Endothelial cell of umbilical vein (primary cell): ENCODE results near the gene UQCR10. TPM values are rescaled to one million over a fixed set of nuclear protein-coding genes. Genes with fewer than 3 reads are reported as not detected.

Experiments
- BruUV-seq: library from RNA; stranded (reverse); fragments of 400-500 nt; replicated peaks from 2 replicates; lab custom pipeline; 2021; lab: Mats Ljungman, UMichigan
- CTCF ChIA-PET: fragments of 300-600, 350-600 bp; sonication (Branson Sonifier 250); formaldehyde crosslinking; loops from one replicate; lab custom pipeline; 2021; ENCODE audit warnings: antibody characterized with exemption, inconsistent platforms; lab: Charles Lee
- POLR2A ChIA-PET: fragments of 300-600, 350-600 bp; sonication (Branson Sonifier 250); formaldehyde crosslinking; loops from one replicate; lab custom pipeline; 2021; ENCODE audit warnings: antibody characterized with exemption, inconsistent platforms; lab: Charles Lee
- DNase-seq: peaks from one replicate; pipeline ENCODE4 v3.0.0-alpha.2; 2011; ENCODE audit warnings: low read depth, low spot score
- FAIRE-seq: peaks from 2 replicates; lab custom pipeline; 2011; peaks lifted over from hg19 to GRCh38; lab: Jason Lieb, UNC
- H2AFZ ChIP-seq: 2 replicates; pipeline ENCODE4 v1.6.0; 2012; ENCODE audit warnings: low read depth, low read length, control low read depth, inconsistent platforms
- H3K27ac ChIP-seq: 2 replicates; pipeline ENCODE4 v1.5.1; 2011; ENCODE audit warnings: low read depth, mild to moderate bottlenecking, control low read depth, low read length, moderate library complexity; ENCODE audit not compliant: insufficient read depth
- H3K27me3 ChIP-seq, 2 experiments: 2 replicates each; pipeline versions ENCODE4 v1.6.0 to v1.6.1; 2011; ENCODE audit warnings: low read length in 2 of 2, mixed read lengths in 1 of 2; ENCODE audit not compliant: control insufficient read depth in 2 of 2, insufficient read depth in 2 of 2
- H3K36me3 ChIP-seq, 2 experiments: 2 replicates in 1 of 2; 3 replicates in 1 of 2; pipeline ENCODE4 v1.5.1; 2011; ENCODE audit warnings: low read length in 2 of 2, mild to moderate bottlenecking in 1 of 2, moderate library complexity in 1 of 2; ENCODE audit not compliant: control insufficient read depth in 2 of 2, insufficient read depth in 2 of 2; ENCODE audit errors: extremely low read depth in 1 of 2
- H3K4me1 ChIP-seq: 3 replicates; pipeline ENCODE4 v1.5.1; 2011; ENCODE audit warnings: mild to moderate bottlenecking, low read length; ENCODE audit not compliant: control insufficient read depth, insufficient read depth; ENCODE audit errors: extremely low read depth
- H3K4me2 ChIP-seq: 2 replicates; pipeline ENCODE4 v1.6.1; 2011; ENCODE audit warnings: low read length, control low read depth, mixed read lengths; ENCODE audit not compliant: insufficient read depth
- H3K4me3 ChIP-seq, 3 experiments: fragments of 200-600 bp in 1 of 3; sonication (generic), shearing (Covaris generic) in 1 of 3; replicated peaks in 1 of 3; 2 replicates each; pipeline ENCODE4 v1.5.1; 2011 to 2016; ENCODE audit warnings: control low read depth in 3 of 3, low read length in 3 of 3, mild to moderate bottlenecking in 2 of 3, inconsistent platforms in 1 of 3, low read depth in 1 of 3, moderate library complexity in 1 of 3; ENCODE audit not compliant: insufficient read depth in 1 of 3
- H3K79me2 ChIP-seq: 2 replicates; pipeline ENCODE4 v1.6.0; 2012; ENCODE audit warnings: low read length, inconsistent platforms; ENCODE audit not compliant: control insufficient read depth, insufficient read depth
- H3K9ac ChIP-seq: replicated peaks from 2 replicates; pipeline ENCODE3; 2011; ENCODE audit warnings: low read length, control low read depth; ENCODE audit not compliant: insufficient read depth; ENCODE audit errors: extremely low read depth
- H3K9me1 ChIP-seq: replicated peaks from 3 replicates; pipeline ENCODE4 v1.6.0; 2011; ENCODE audit warnings: mild to moderate bottlenecking, low read length; ENCODE audit not compliant: control insufficient read depth, insufficient read depth; ENCODE audit errors: extremely low read depth
- H3K9me3 ChIP-seq: replicated peaks from 2 replicates; pipeline ENCODE4 v1.5.1; 2012; ENCODE audit warnings: low read length, inconsistent platforms; ENCODE audit not compliant: control insufficient read depth, insufficient read depth
- H4K20me1 ChIP-seq: replicated peaks from 2 replicates; pipeline ENCODE3; 2011; ENCODE audit warnings: mild to moderate bottlenecking, low read length; ENCODE audit not compliant: control insufficient read depth, insufficient read depth; ENCODE audit errors: extremely low read depth
- CTCF ChIP-seq, 2 donors: IDR thresholded peaks; 1 replicate in 1 of 2; 2 replicates in 1 of 2; pipeline ENCODE4 v1.5.1; 2011; ENCODE audit warnings: low read length in 2 of 2, mild to moderate bottlenecking in 2 of 2, moderate library complexity in 2 of 2, control low read depth in 1 of 2, inconsistent platforms in 1 of 2, low read depth in 1 of 2; ENCODE audit not compliant: insufficient read depth in 1 of 2; ENCODE audit errors: extremely low read depth in 1 of 2
- EZH2 ChIP-seq: IDR thresholded peaks from 2 replicates; pipeline ENCODE4 v1.6.1; 2012; ENCODE audit warnings: borderline replicate concordance, low read depth, mild to moderate bottlenecking, moderate library complexity, low read length, inconsistent platforms; ENCODE audit not compliant: severe bottlenecking
- FOS ChIP-seq: IDR thresholded peaks from 2 replicates; pipeline ENCODE4 v1.6.1; 2011; ENCODE audit warnings: mild to moderate bottlenecking, low read length, moderate library complexity, borderline replicate concordance; ENCODE audit not compliant: insufficient read depth
- GATA2 ChIP-seq: IDR thresholded peaks from 2 replicates; pipeline ENCODE4 v1.7.0; 2011; ENCODE audit warnings: low read depth, mild to moderate bottlenecking, moderate library complexity, mixed read lengths, low read length; ENCODE audit not compliant: insufficient read length, insufficient read depth
- JUN ChIP-seq: IDR thresholded peaks from 2 replicates; pipeline ENCODE4 v1.6.1; 2011; ENCODE audit warnings: borderline replicate concordance, low read depth; ENCODE audit not compliant: insufficient read length, insufficient read depth
- MAX ChIP-seq: IDR thresholded peaks from 2 replicates; pipeline ENCODE4 v1.6.1; 2011; ENCODE audit not compliant: insufficient read depth, insufficient read length
- MYC ChIP-seq: IDR thresholded peaks from one replicate; pipeline ENCODE4 v1.6.1; 2011; ENCODE audit warnings: mild to moderate bottlenecking, low read depth, low read length
- POLR2A ChIP-seq: IDR thresholded peaks from 2 replicates; pipeline ENCODE4 v1.6.1; 2012; ENCODE audit warnings: low read depth, mild to moderate bottlenecking, control low read depth, low read length
- POLR2AphosphoS5 ChIP-seq: IDR thresholded peaks from 2 replicates; pipeline ENCODE4 v1.6.1; 2012; ENCODE audit warnings: low read depth, mild to moderate bottlenecking, control low read depth, low read length, moderate library complexity; ENCODE audit not compliant: insufficient read depth
- dilution Hi-C: fragments of 300-500 bp; cut with MboI; formaldehyde crosslinking; loops from one replicate; pipeline ENCODE4 v1.15.0; 2019; ENCODE audit warnings: low sequenced_read_pairs; ENCODE audit not compliant: extremely low pct_ligation_motif_present
- intact Hi-C: fragments of 100-400 bp; cut with micrococcal nuclease; formaldehyde crosslinking; loops from one replicate; pipeline ENCODE4 v1.10.0; 2022
- polyA plus RNA-seq, 4 experiments: library from polyadenylated mRNA; depleted of rRNA in 3 of 4; stranded (reverse) in 3 of 4; unstranded in 1 of 4; fragments of >200 nt; gene quantifications; 2 replicates each; pipeline versions ENCODE4 v1.2.1 to v1.2.3, GENCODE V29; 2011 to 2012; ENCODE audit warnings: missing spikeins in 1 of 4
- total RNA-seq: library from RNA; stranded (reverse); gene quantifications from 2 replicates; pipeline ENCODE4 v1.2.3, GENCODE V29; 2021

UQCR10 gene
- total and polyA plus RNA-seq, 2 donors (not counting 3 experiments of a cell fraction or from before 2014, with no cell fraction given) = 96.6 to 196 TPM

GRCh38 chr22:29750559-29751538 is 16.3 kb upstream of the UQCR10 start:
- BruUV-seq = no TSS peak
- no peaks in the 10 kb centered on the region for H4K20me1 ChIP-seq
- intact Hi-C loops = no loop called here

More at GRCh38 chr22:29750559-29751538, 16.3 kb upstream of the UQCR10 start:
- Histone ChIP-seq H3K27ac (no peak overlapping the region), H3K9me1 (no peaks in the 10 kb centered on the region), H2AFZ (no peak overlapping the region), H3K27me3 (no peaks in the 10 kb centered on the region), H3K79me2 (no peaks in the 10 kb centered on the region), H3K4me2 (no peak overlapping the region), H3K4me3 (no peak overlapping the region), H3K4me1 (no peaks in the 10 kb centered on the region), H3K36me3 (peaks cover 0 to 4% of the 10 kb centered on the region in 2 experiments), H3K9ac (no peak overlapping the region), H3K9me3 (no peaks in the 10 kb centered on the region)
- no peak for TF ChIP-seq CTCF (IDR thresholded peaks at IDR 0.05; ENCODE audit: extremely low read depth in 1 of 2, insufficient read depth in 1 of 2, low read depth in 1 of 2, low read length in 2 of 2)
- TF ChIP-seq MAX = no peak
- no peak for TF ChIP-seq EZH2
- no peak for TF ChIP-seq FOS
- TF ChIP-seq POLR2AphosphoS5 = no peak
- TF ChIP-seq GATA2 = no peak
- TF ChIP-seq POLR2A = no peak
- no peak for TF ChIP-seq JUN
- TF ChIP-seq MYC = no peak
- FAIRE-seq (peak; percentile 12), DNase-seq (no peak)
- CTCF ChIA-PET = no interaction called here
- dilution Hi-C loops = no loop called here
- POLR2A ChIA-PET = no interaction called here
